ENCODE measurements around the gene TOB1. TPM values are rescaled to one million over a fixed set of nuclear protein-coding genes. Genes with fewer than 3 reads are reported as not detected.
A peak's percentile ranks its signal among the peaks of the same experiment; 100 is the strongest.

The TOB1 gene
- total and polyA plus RNA-seq, 2 experiments from 2014 or later: 8.4 to 93.8 TPM

GRCh38 chr17:50818921-50819657 is 47.1 kb downstream of the TOB1 start:
- in situ Hi-C loops (cut with MboI): no loop called here
- no peaks in the 10 kb centered on the region for H3K9me2 ChIP-seq (ENCODE audit: insufficient read depth)
- TF ChIP-seq EZH2 (IDR thresholded peaks at IDR 0.05; ENCODE audit: insufficient read depth, poor library complexity, severe bottlenecking) (no peak), EZH2phosphoT487 (IDR thresholded peaks at IDR 0.05; ENCODE audit: insufficient read depth, low read depth) (no peak)
- no peak overlapping the region for H3K4me2 ChIP-seq (ENCODE audit: unreplicated experiment)
- H3K27me3 ChIP-seq (replicated peaks; ENCODE audit: insufficient read depth): peaks cover 6% of the 10 kb centered on the region
- H3K9ac ChIP-seq: no peak overlapping the region
- 57 to 64% methylated on average over 6 of the region's 6 CpGs for WGBS, 2 experiments (ENCODE audit: low coverage in 1 of 2, low lambda C conversion rate in 2 of 2, missing lambda C conversion rate in 2 of 2)
- DNase-seq: no peak
- H3K4me3 ChIP-seq: no peak overlapping the region
- no peak overlapping the region for H3K27ac ChIP-seq
- H4K20me1 ChIP-seq (ENCODE audit: insufficient read depth): no peaks in the 10 kb centered on the region
- no peaks in the 10 kb centered on the region for H3K9me3 ChIP-seq (ENCODE audit: low read depth)
- H2AFZ ChIP-seq: no peak overlapping the region
- no peaks in the 10 kb centered on the region for H3K79me2 ChIP-seq (ENCODE audit: insufficient read depth)
- no peaks in the 10 kb centered on the region for H3K36me3 ChIP-seq (ENCODE audit: low read depth)
- H3F3A ChIP-seq (ENCODE audit: insufficient read depth): no peaks in the 10 kb centered on the region
- no peaks in the 10 kb centered on the region for H3K4me1 ChIP-seq (ENCODE audit: insufficient read depth)

- no peak for DNase-seq
- Histone ChIP-seq H3K79me2 (ENCODE audit: insufficient read depth) (no peaks in the 10 kb centered on the region), H3K4me3 (no peak overlapping the region), H3K9me2 (ENCODE audit: insufficient read depth) (no peaks in the 10 kb centered on the region), H4K20me1 (ENCODE audit: insufficient read depth) (no peaks in the 10 kb centered on the region), H3F3A (ENCODE audit: insufficient read depth) (no peaks in the 10 kb centered on the region), H3K36me3 (ENCODE audit: low read depth) (no peaks in the 10 kb centered on the region), H3K9me3 (ENCODE audit: low read depth) (no peaks in the 10 kb centered on the region), H3K4me2 (ENCODE audit: unreplicated experiment) (no peak overlapping the region), H2AFZ (no peak overlapping the region), H3K9ac (no peak overlapping the region), H3K27me3 (replicated peaks; ENCODE audit: insufficient read depth) (peaks cover 6% of the 10 kb centered on the region), H3K27ac (no peak overlapping the region), H3K4me1 (ENCODE audit: insufficient read depth) (no peaks in the 10 kb centered on the region)
- in situ Hi-C loops (cut with MboI): no loop called here
- 65 to 69% methylated on average over 4 of the region's 4 CpGs for WGBS, 2 experiments (ENCODE audit: low coverage in 1 of 2, low lambda C conversion rate in 2 of 2, missing lambda C conversion rate in 2 of 2)
- TF ChIP-seq EZH2phosphoT487 (IDR thresholded peaks at IDR 0.05; ENCODE audit: insufficient read depth, low read depth): no peak
- no peak for TF ChIP-seq EZH2 (IDR thresholded peaks at IDR 0.05; ENCODE audit: insufficient read depth, poor library complexity, severe bottlenecking)
These were observed 47.9 kb downstream of the TOB1 start for GRCh38 chr17:50818261-50818660.

DNA sequence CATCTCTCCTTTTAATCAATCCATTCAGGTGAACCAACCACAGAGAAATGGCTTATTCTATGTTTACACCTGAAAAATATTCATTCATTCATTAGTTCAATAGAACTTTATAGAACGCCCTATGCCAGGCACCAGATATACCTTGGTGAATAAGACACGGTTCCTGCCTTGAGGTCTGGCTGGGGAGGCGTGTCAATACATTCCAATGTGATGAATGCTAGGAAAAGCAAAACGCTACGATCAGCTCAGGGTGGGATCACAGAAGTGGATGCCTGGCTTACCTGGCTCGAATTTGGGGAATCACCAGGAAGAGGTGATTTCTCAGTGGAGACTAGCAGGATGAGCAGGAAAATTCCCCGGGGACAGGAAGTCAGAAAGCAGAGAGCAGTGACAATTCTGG is 48.3 kb downstream of the TOB1 start:
- Histone ChIP-seq H3K9me2 (ENCODE audit: insufficient read depth) (no peaks in the 10 kb centered on the region), H3K9me3 (ENCODE audit: low read depth) (no peaks in the 10 kb centered on the region), H3K27ac (no peak overlapping the region), H2AFZ (no peak overlapping the region), H3F3A (ENCODE audit: insufficient read depth) (no peaks in the 10 kb centered on the region), H3K27me3 (replicated peaks; ENCODE audit: insufficient read depth) (peaks cover 6% of the 10 kb centered on the region), H3K4me2 (ENCODE audit: unreplicated experiment) (no peak overlapping the region), H3K9ac (no peak overlapping the region), H3K4me3 (no peak overlapping the region), H3K79me2 (ENCODE audit: insufficient read depth) (no peaks in the 10 kb centered on the region), H4K20me1 (ENCODE audit: insufficient read depth) (no peaks in the 10 kb centered on the region), H3K36me3 (ENCODE audit: low read depth) (no peaks in the 10 kb centered on the region), H3K4me1 (ENCODE audit: insufficient read depth) (no peaks in the 10 kb centered on the region)
- in situ Hi-C loops (cut with MboI): no loop called here
- 20 to 23% methylated on average over 7 of the region's 7 CpGs for WGBS, 2 experiments (ENCODE audit: low coverage in 1 of 2, low lambda C conversion rate in 2 of 2, missing lambda C conversion rate in 2 of 2)
- DNase-seq: peak; percentile 50
- TF ChIP-seq EZH2 (IDR thresholded peaks at IDR 0.05; ENCODE audit: insufficient read depth, poor library complexity, severe bottlenecking) (no peak), EZH2phosphoT487 (IDR thresholded peaks at IDR 0.05; ENCODE audit: insufficient read depth, low read depth) (no peak)

DNA sequence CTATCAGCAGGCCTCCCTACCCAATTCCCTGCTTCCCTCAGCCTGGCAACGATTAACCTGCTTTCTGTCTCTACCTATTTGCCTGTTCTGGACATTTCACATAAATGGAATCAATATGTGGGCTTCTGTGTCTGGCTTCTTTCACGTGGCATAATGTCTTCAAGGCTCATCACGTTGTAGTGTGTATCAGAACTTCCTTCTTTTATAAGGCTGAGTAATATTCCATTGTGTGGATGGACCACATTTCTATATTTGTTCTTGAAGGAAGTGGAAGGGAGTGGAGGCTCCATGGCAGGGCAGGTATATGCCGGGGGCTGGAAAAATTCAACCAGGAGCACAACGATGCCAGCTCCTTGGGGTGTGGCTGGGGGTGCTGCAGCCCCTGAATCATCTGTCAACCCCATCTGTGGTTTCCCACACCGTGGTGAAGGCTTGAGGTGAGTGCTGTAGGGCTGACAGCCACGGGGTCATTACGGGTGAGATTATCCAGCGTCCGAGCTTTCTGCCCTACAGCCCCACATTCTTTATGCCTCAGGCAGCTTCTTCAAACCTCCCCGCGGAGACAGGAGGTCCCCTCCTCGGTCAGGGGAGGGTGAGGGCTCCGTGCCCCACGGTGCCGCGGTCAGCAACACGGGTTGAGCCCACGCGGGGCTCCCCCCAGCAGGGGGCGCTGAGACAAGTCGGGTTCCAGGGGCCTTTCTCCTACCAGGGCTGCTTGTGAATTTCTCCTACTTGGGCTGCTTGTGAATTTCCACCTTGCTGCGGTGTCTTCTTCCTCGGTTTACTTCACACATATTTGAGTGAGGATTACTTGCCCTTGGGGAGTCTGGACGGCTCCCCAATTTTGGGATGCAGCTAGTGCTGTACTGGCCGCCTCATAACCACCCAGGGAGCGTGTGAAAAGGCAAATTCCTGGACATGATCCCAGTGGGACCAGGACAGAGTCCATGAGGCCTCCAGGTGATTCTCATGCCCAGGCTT is 49.1 kb downstream of the TOB1 start:
- no peak for TF ChIP-seq EZH2 (IDR thresholded peaks at IDR 0.05; ENCODE audit: insufficient read depth, poor library complexity, severe bottlenecking)
- no peak for TF ChIP-seq EZH2phosphoT487 (IDR thresholded peaks at IDR 0.05; ENCODE audit: insufficient read depth, low read depth)
- in situ Hi-C loops (cut with MboI): no loop called here

More for the DNA sequence above, 49.1 kb downstream of the TOB1 start:
- 22 to 25% methylated on average over 26 to 27 of the region's 27 CpGs for WGBS, 2 experiments (ENCODE audit: low coverage in 1 of 2, low lambda C conversion rate in 2 of 2, missing lambda C conversion rate in 2 of 2)
- Histone ChIP-seq H3K9ac (no peak overlapping the region), H2AFZ (peak overlapping the region; percentile 10; the same call in 1 of the 2 replicates), H4K20me1 (ENCODE audit: insufficient read depth) (no peaks in the 10 kb centered on the region), H3K36me3 (ENCODE audit: low read depth) (no peaks in the 10 kb centered on the region), H3K9me3 (ENCODE audit: low read depth) (no peaks in the 10 kb centered on the region), H3K9me2 (ENCODE audit: insufficient read depth) (no peaks in the 10 kb centered on the region), H3K4me3 (no peak overlapping the region), H3K4me1 (ENCODE audit: insufficient read depth) (no peaks in the 10 kb centered on the region), H3K27ac (no peak overlapping the region), H3K79me2 (ENCODE audit: insufficient read depth) (no peaks in the 10 kb centered on the region), H3F3A (ENCODE audit: insufficient read depth) (no peaks in the 10 kb centered on the region), H3K27me3 (replicated peaks; ENCODE audit: insufficient read depth) (peaks cover 6% of the 10 kb centered on the region), H3K4me2 (ENCODE audit: unreplicated experiment) (no peak overlapping the region)
- DNase-seq: peak; percentile 58
